Measurements from ENCODE around the gene TMTC2. TPM values are rescaled to one million over a fixed set of nuclear protein-coding genes. Genes with fewer than 3 reads are reported as not detected.

The TMTC2 gene
- polyA plus RNA-seq, 1 donor from 2014 or later = 20.6 TPM

DNA sequence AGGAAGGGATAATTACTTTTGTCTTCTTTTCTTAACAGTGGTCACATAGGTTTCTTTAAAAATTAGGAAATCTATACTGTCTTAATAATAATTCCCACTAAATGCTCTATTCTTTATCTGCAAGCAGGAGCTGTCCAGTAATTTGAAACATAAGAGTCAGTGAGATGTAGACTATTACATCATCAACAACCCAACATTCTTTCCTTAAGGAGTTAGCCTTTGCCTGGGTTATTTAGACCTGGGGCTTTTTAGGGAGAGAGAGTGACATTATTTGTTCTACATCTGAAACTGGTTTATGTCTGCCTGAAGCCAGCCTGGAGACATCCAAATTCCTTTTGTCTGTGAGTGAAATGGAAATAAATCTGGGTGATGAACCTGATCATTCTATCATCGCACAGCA, 294.4 kb downstream of the TMTC2 start:
- H3F3A ChIP-seq (ENCODE audit: insufficient read depth, low read length, poor library complexity, severe bottlenecking) = no peaks in the 10 kb centered on the region
- H3K9ac ChIP-seq (ENCODE audit: low read length) = no peak overlapping the region
- H2AFZ ChIP-seq (ENCODE audit: low read depth, low read length) = no peak overlapping the region
- H3K36me3 ChIP-seq (ENCODE audit: insufficient read depth, low read length) = peaks cover 6% of the 10 kb centered on the region
- no peaks in the 10 kb centered on the region for H3K27me3 ChIP-seq (ENCODE audit: insufficient read depth, low read depth, low read length)
- TF ChIP-seq, protein P1, sequence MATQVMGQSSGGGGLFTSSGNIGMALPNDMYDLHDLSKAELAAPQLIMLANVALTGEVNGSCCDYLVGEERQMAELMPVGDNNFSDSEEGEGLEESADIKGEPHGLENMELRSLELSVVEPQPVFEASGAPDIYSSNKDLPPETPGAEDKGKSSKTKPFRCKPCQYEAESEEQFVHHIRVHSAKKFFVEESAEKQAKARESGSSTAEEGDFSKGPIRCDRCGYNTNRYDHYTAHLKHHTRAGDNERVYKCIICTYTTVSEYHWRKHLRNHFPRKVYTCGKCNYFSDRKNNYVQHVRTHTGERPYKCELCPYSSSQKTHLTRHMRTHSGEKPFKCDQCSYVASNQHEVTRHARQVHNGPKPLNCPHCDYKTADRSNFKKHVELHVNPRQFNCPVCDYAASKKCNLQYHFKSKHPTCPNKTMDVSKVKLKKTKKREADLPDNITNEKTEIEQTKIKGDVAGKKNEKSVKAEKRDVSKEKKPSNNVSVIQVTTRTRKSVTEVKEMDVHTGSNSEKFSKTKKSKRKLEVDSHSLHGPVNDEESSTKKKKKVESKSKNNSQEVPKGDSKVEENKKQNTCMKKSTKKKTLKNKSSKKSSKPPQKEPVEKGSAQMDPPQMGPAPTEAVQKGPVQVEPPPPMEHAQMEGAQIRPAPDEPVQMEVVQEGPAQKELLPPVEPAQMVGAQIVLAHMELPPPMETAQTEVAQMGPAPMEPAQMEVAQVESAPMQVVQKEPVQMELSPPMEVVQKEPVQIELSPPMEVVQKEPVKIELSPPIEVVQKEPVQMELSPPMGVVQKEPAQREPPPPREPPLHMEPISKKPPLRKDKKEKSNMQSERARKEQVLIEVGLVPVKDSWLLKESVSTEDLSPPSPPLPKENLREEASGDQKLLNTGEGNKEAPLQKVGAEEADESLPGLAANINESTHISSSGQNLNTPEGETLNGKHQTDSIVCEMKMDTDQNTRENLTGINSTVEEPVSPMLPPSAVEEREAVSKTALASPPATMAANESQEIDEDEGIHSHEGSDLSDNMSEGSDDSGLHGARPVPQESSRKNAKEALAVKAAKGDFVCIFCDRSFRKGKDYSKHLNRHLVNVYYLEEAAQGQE (IDR thresholded peaks at IDR 0.05; ENCODE audit: borderline replicate concordance) = no peak
- TF ChIP-seq EP300 (conservative IDR thresholded peaks at IDR 0.05; ENCODE audit: poor library complexity, severe bottlenecking) = no peak
- TF ChIP-seq EZH2 (IDR thresholded peaks at IDR 0.05; ENCODE audit: borderline replicate concordance, insufficient read depth, low read length, poor library complexity, severe bottlenecking) = no peak
- TF ChIP-seq RAD21 (conservative IDR thresholded peaks at IDR 0.05) = no peak
- no peaks in the 10 kb centered on the region for H3K9me3 ChIP-seq (ENCODE audit: low read length)
- no peak overlapping the region for H3K4me2 ChIP-seq (ENCODE audit: low read length)
- H3K4me3 ChIP-seq (ENCODE audit: low read length) = no peak overlapping the region
- no peaks in the 10 kb centered on the region for H3K79me2 ChIP-seq (replicated peaks; ENCODE audit: insufficient read depth, low read length)
- H4K20me1 ChIP-seq (ENCODE audit: insufficient read depth) = no peaks in the 10 kb centered on the region
- no peak overlapping the region for H3K27ac ChIP-seq (ENCODE audit: low read length)
- no peaks in the 10 kb centered on the region for H3K9me2 ChIP-seq (ENCODE audit: insufficient read depth, low read length)

DNA sequence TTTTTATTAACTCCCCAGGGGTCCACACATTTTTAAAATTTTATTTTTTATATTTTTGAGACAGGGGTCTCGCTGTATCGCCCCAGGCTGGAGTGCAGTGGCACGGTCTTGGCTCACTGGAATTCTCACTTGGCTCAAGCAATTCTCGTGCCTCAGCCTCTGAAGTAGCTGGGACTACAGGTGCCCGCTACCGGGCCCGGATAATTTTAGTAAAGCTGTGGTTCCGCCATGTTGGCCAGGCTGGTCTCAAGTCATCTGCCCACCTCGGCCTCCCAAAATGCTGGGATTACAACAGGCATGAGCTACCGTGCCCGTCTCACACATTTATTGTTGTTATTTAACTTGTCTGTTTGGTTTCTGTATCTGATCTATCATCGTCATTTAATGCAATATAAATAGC, 307.4 kb downstream of the TMTC2 start:
- no peak overlapping the region for H3K9ac ChIP-seq (ENCODE audit: low read length)

More for the DNA sequence above, 307.4 kb downstream of the TMTC2 start:
- no peak overlapping the region for H3K4me2 ChIP-seq (ENCODE audit: low read length)
- peaks cover 4% of the 10 kb centered on the region for H3F3A ChIP-seq (ENCODE audit: insufficient read depth, low read length, poor library complexity, severe bottlenecking)
- no peak overlapping the region for H3K4me3 ChIP-seq (ENCODE audit: low read length)
- H2AFZ ChIP-seq (ENCODE audit: low read depth, low read length) = no peak overlapping the region
- no peaks in the 10 kb centered on the region for H3K27me3 ChIP-seq (ENCODE audit: insufficient read depth, low read depth, low read length)
- no peaks in the 10 kb centered on the region for H3K79me2 ChIP-seq (replicated peaks; ENCODE audit: insufficient read depth, low read length)
- no peak overlapping the region for H3K27ac ChIP-seq (ENCODE audit: low read length)
- TF ChIP-seq, protein P2, sequence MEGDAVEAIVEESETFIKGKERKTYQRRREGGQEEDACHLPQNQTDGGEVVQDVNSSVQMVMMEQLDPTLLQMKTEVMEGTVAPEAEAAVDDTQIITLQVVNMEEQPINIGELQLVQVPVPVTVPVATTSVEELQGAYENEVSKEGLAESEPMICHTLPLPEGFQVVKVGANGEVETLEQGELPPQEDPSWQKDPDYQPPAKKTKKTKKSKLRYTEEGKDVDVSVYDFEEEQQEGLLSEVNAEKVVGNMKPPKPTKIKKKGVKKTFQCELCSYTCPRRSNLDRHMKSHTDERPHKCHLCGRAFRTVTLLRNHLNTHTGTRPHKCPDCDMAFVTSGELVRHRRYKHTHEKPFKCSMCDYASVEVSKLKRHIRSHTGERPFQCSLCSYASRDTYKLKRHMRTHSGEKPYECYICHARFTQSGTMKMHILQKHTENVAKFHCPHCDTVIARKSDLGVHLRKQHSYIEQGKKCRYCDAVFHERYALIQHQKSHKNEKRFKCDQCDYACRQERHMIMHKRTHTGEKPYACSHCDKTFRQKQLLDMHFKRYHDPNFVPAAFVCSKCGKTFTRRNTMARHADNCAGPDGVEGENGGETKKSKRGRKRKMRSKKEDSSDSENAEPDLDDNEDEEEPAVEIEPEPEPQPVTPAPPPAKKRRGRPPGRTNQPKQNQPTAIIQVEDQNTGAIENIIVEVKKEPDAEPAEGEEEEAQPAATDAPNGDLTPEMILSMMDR (IDR thresholded peaks at IDR 0.05; ENCODE audit: poor library complexity, severe bottlenecking) = no peak
- no peak for TF ChIP-seq SMC3 (conservative IDR thresholded peaks at IDR 0.05; ENCODE audit: poor library complexity)
- TF ChIP-seq POLR2AphosphoS5 (IDR thresholded peaks at IDR 0.05) = no peak
- no peak for TF ChIP-seq EZH2 (IDR thresholded peaks at IDR 0.05; ENCODE audit: borderline replicate concordance, insufficient read depth, low read length, poor library complexity, severe bottlenecking)
- no peak for TF ChIP-seq RAD21 (conservative IDR thresholded peaks at IDR 0.05)
- no peak for TF ChIP-seq TAF1 (IDR thresholded peaks at IDR 0.05; ENCODE audit: low read depth)
- no peak for TF ChIP-seq EP300 (conservative IDR thresholded peaks at IDR 0.05; ENCODE audit: poor library complexity, severe bottlenecking)
- TF ChIP-seq, protein P1 (IDR thresholded peaks at IDR 0.05; ENCODE audit: borderline replicate concordance) = no peak
- TF ChIP-seq MXI1 (conservative IDR thresholded peaks at IDR 0.05; ENCODE audit: poor library complexity, severe bottlenecking) = no peak
- H4K20me1 ChIP-seq (ENCODE audit: insufficient read depth) = no peaks in the 10 kb centered on the region
- H3K36me3 ChIP-seq (ENCODE audit: insufficient read depth, low read length) = no peaks in the 10 kb centered on the region
- no peaks in the 10 kb centered on the region for H3K9me2 ChIP-seq (ENCODE audit: insufficient read depth, low read length)
- H3K9me3 ChIP-seq (ENCODE audit: low read length) = no peaks in the 10 kb centered on the region
